Stimulated activated CD8-positive, alpha-beta memory T cell treated with anti-CD3 and anti-CD28 coated beads, Interleukin-12 subunit alpha, Interleukin-12 subunit beta, amount 100 ng/mL, for 24 hours (primary cell): ENCODE measurements around the gene TSPAN14.

ENCODE experiments used
- DNase-seq: peaks from one replicate; pipeline ENCODE4 v3.0.0-alpha.2; 2020; ENCODE audit errors: extremely low read depth

Gene TSPAN14

DNA sequence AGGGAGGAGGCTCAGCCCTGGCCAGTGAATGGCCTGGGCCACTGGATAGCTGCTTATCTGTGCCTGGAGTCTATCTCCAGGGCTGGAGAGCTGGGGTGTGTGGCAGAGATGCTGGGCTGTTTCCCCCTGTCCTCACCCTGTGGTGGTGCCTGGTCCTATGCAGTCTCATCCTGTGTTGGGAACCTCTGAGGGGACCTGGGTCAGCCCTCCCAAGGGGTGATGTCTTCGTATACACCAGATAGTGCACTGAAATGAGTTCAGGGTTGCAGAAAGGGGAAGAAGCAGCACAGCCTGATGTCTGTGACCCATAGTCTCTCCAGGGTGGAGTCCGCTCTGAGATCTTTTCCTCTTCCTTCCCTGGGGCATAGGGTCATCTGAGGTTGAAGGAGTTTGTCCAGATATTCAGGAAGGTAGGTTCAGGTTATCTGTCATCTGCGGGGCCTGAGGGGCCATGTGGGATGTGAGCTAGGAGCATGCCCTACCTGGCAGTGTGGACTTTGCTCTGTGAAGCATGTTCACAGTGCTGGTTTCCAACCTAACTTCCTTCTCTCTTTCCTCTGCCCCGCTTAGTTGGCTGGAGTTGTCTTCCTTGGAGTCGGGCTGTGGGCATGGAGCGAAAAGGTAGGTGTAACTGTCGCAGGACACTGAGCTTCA lies 50.2 kb downstream of the TSPAN14 start:
- no peak for DNase-seq

DNA sequence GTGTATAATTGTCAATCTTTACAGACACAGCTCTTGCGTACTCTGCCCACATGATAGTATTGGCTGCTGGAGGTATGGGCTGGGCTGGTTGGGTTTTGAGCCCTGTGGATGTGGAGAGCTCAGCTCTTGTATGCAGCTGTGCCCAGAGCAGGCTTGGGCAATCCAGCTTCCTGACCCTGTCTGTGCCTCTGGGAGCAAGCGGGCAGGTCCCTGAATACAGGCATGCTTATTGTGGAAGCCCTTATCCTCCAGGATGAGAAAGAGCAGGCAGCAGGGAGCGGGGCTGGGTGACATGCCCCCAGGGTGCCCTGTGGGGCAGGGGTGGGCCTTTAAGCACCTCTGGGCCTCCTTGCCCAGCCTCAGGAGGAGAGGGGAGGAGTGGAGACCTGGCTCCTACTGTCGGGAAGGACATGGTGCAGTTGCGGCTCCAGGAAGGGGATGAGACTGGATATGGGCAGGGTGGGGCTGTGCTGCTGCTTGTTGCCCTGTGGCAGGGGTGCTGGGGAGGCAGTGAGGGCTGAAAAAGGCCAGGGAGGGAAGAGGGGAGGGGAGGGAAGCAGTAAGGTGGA lies 50.9 kb downstream of the TSPAN14 start:
- DNase-seq, result no peak

- DNase-seq, result no peak
Observed at GRCh38 chr10:80506189-80506575, 52.1 kb downstream of the TSPAN14 start.

- DNase-seq, result no peak
Observed at GRCh38 chr10:80506836-80507487, 52.9 kb downstream of the TSPAN14 start.

DNA sequence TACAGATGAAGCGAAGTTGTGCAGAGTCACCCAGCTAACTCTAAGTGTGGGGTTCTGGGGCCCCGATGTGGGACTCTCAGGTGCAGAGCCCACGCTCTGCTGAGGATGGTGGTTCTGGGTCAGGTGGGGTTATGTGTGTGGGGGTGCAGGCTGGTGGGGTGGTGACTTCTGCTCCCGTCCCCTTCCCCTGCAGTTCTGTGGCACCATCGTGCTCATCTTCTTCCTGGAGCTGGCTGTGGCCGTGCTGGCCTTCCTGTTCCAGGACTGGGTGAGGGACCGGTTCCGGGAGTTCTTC lies 54.9 kb downstream of the TSPAN14 start:
- no peak for DNase-seq

- DNase-seq, result no peak
Observed at GRCh38 chr10:80509403-80510161, 55.5 kb downstream of the TSPAN14 start.

DNA sequence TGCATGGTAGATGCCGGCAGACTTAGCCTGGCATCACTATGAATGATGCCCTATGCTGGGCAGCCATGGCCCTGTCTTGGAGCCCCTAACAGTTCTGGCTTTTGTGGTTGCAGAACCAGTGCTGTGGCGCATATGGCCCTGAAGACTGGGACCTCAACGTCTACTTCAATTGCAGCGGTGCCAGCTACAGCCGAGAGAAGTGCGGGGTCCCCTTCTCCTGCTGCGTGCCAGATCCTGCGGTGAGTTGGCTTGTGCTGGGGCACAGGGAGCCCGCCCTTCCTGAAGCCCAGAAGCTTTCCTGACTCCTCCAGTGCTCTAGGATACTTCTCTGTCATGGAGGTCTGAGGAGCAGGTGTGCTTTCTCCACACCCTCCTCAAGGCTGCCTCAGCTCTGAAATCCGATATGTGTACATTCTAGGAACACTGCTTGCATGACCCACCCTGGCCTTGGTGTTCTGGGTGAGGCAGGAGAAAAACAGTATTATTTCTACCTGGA lies 58.0 kb downstream of the TSPAN14 start:
- DNase-seq, result no peak

DNA sequence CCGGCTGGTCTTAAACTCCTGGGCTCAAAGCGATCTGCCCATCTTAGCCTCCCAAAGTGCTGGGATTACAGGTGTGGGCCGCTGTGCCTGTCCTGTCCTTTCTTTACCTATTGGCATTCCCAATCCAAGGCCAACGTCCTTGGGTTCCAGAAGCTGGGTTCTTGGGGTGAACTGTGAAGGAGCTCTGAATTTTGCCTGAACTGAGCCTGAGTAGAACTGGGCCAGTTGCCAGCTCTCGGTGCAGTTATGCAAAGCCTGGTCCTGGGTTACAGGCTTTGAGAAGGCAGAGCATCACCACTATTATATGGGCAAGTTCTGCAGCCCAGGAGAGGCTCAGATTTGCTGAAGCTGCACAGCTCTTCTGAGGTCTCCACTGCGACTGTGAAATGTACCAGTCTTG lies 59.0 kb downstream of the TSPAN14 start:
- no peak for DNase-seq

DNA sequence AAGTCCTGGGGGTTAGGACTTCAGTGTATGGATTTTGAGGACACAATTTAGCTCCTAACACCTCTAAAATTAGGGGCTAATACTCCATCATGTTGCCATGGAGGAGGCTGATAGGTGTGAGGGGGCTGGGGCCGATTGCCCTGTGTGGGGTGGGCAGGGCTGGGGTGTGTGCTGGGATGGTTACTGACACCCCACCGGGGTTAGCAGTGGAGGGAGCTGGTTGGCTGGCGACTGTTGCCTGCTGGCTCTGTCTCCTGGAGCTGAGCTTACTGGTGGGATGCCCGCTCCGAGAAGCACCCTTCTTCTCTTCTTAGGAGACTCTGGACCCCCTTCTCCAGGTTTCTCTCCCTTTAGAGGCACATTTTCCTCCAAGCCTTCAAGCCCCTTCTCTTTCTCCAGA lies 61.4 kb downstream of the TSPAN14 start:
- DNase-seq, result no peak

GRCh38 chr10:80515941-80516340 lies 61.8 kb downstream of the TSPAN14 start:
- no peak for DNase-seq

GRCh38 chr10:80516506-80517075 lies 62.5 kb downstream of the TSPAN14 start:
- DNase-seq, result no peak

DNA sequence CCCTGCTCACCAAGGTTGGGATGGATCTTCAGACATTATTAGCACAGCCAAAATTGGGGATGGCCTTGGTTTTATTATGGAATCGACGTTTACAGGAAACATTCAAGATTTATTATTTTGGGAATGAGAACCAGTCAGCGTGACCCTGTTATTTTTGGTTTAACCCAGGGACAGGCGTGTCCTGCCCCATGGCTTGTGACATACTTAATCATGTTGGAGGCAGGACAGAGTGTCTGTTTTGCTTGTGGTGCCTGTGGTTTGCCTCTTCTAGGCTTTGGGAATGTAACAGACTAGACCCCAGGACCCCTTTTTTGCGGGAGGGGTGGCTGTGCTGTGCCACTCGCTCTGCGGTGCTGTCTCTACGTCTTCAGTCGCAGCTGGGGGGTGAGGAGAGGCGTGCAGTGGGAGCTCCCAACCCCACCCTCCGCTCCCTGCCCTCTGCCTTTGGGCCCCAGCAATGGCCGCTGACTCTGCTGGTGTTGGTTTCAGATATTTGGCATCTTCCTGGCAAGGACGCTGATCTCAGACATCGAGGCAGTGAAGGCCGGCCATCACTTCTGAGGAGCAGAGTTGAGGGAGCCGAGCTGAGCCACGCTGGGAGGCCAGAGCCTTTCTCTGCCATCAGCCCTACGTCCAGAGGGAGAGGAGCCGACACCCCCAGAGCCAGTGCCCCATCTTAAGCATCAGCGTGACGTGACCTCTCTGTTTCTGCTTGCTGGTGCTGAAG lies 63.5 kb downstream of the TSPAN14 start:
- no peak for DNase-seq

GRCh38 chr10:80518143-80518806 lies 64.2 kb downstream of the TSPAN14 start:
- DNase-seq, result no peak

- DNase-seq, result no peak
Observed at GRCh38 chr10:80518807-80519360, 64.8 kb downstream of the TSPAN14 start.

- no peak for DNase-seq
Observed at GRCh38 chr10:80519936-80520650, 66.0 kb downstream of the TSPAN14 start.

GRCh38 chr10:80520661-80521470 lies 66.8 kb downstream of the TSPAN14 start:
- DNase-seq, result no peak

DNA sequence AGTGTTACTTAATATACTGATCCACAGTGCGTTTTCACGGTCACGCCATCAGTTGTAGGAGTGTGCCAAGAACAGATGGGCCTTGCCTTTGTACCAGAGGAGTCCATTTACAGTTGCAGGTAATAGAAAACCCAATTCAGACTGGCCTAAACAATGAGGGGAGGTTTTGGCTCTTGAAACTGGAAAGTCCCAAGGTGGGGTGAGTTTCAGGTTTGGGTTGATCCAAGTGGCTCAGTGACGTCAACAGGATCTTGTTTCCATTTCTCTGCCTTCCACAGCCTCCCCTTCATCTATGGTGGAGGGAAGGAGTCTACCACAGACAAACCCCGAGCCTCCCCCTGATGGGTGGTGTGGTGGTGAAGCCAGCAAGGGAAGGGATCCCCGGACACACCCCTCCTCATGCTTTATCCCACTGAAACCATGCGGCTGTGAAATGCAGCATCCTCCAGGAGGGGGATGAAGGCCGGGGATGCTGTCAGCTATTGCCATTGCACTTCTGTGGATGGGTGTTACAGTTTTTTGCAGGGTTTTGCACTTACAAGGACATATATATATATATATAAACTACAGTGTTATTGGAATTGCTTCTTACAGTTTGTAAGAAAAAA lies 68.8 kb downstream of the TSPAN14 start:
- DNase-seq, result no peak

DNA sequence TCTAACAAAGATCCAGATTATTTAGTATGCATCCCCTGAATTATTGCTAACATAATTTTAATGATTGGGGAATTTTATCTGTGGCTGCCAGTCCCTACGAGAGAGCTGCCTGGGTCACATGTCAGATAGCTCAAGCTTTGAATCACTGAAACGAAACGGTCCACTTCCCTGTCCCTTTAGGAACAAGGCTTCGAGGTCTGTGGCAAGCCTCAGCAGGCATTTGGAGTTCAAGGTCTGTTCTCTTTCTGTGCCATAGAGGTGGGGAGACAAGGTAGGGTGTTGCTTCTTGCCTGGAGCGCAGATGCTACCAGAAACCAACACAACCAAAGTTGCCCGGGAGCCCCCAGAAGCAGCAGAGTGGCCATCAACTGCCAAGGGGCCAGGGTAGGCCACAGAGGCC lies 69.7 kb downstream of the TSPAN14 start:
- no peak for DNase-seq
